Prostate gland (tissue), 2 donors: ENCODE data around the gene CNST.

Experiments
- CTCF ChIP-seq, 4 experiments: fragments of 200-600 bp in 2 of 4; fragments of 450-650 bp in 2 of 4; sonication (generic) in 2 of 4; IDR thresholded peaks; 1 replicate in 3 of 4; 2 replicates in 1 of 4; pipeline ENCODE4 v1.5.1; 2016 to 2019; ENCODE audit warnings: antibody characterized with exemption in 4 of 4, mild to moderate bottlenecking in 2 of 4, moderate library complexity in 2 of 4
- POLR2A ChIP-seq: fragments of 450-650 bp; IDR thresholded peaks from one replicate; pipeline ENCODE4 v1.6.1; 2016; ENCODE audit warnings: antibody characterized with exemption, mild to moderate bottlenecking
- POLR2AphosphoS5 ChIP-seq: sonication (generic); formaldehyde crosslinking; IDR thresholded peaks from one replicate; pipeline ENCODE4 v1.6.1; 2017; ENCODE audit warnings: antibody characterized with exemption

- TF ChIP-seq CTCF (IDR thresholded peaks at IDR 0.05) (no peak), POLR2A (no peak), POLR2AphosphoS5 (no peak)
Observed at GRCh38 chr1:246518456-246519205, 47.6 kb upstream of the CNST start.
